Omental fat pad (tissue), 4 donors: ENCODE measurements around the gene FAM193B. TPM values are rescaled to one million over a fixed set of nuclear protein-coding genes. Genes with fewer than 3 reads are reported as not detected.

Experiments
- ATAC-seq: fragments of 150-250 bp; one replicate; pipeline ENCODE4 v1.9.1; 2016; ENCODE audit warnings: mild to moderate bottlenecking, moderate library complexity; ENCODE audit not compliant: low FRiP score
- DNase-seq: peaks from one replicate; pipeline ENCODE4 v3.0.0-alpha.2; 2019; ENCODE audit warnings: low spot score
- CTCF ChIP-seq, 3 donors: fragments of 450-650 bp; IDR thresholded peaks; one replicate each; pipeline ENCODE4 v1.5.1; 2016 to 2017; ENCODE audit warnings: antibody characterized with exemption in 3 of 3, mild to moderate bottlenecking in 3 of 3, moderate library complexity in 2 of 3
- total RNA-seq, 4 donors: library from RNA; depleted of rRNA; stranded (reverse); fragments of >200 nt; gene quantifications; one replicate each; pipeline ENCODE4 v1.1.0, GENCODE V29; 2016

The FAM193B gene
- total RNA-seq, 4 donors from 2014 or later: 43.3 to 92.5 (median 50.9) TPM

- TF ChIP-seq CTCF (IDR thresholded peaks at IDR 0.05): no peak
- no peak for DNase-seq
- ATAC-seq: no peak
Measured at GRCh38 chr5:177484902-177485549, 69.3 kb downstream of the FAM193B start.

- ATAC-seq (no peak), DNase-seq (no peak)
Measured at GRCh38 chr5:177483994-177484901, 70.1 kb downstream of the FAM193B start.

GRCh38 chr5:177483042-177483441 lies 71.3 kb downstream of the FAM193B start:
- ATAC-seq (no peak), DNase-seq (no peak)
- no peak for TF ChIP-seq CTCF (IDR thresholded peaks at IDR 0.05)

More at GRCh38 chr5:177483994-177484901, 70.1 kb downstream of the FAM193B start:
- TF ChIP-seq CTCF (IDR thresholded peaks at IDR 0.05): no peak

GRCh38 chr5:177482359-177482795 lies 72.0 kb downstream of the FAM193B start:
- DNase-seq (no peak), ATAC-seq (no peak)
- no peak for TF ChIP-seq CTCF (IDR thresholded peaks at IDR 0.05)

GRCh38 chr5:177479774-177480173 lies 74.6 kb downstream of the FAM193B start:
- no peak for TF ChIP-seq CTCF (IDR thresholded peaks at IDR 0.05)
- DNase-seq (no peak), ATAC-seq (peak; percentile 24)

GRCh38 chr5:177478711-177479646 lies 75.4 kb downstream of the FAM193B start:
- ATAC-seq: peak; percentile 38

More at GRCh38 chr5:177478711-177479646, 75.4 kb downstream of the FAM193B start:
- no peak for TF ChIP-seq CTCF (IDR thresholded peaks at IDR 0.05)
- DNase-seq: no peak
